NT2/D1 (cell line): ENCODE data around the gene JAKMIP2.

Experiments used
- SUZ12 ChIP-seq: IDR thresholded peaks from 2 replicates; pipeline ENCODE4 v1.6.1; 2011; ENCODE audit not compliant: insufficient read length, insufficient read depth; ENCODE audit errors: extremely low read depth
- YY1 ChIP-seq: IDR thresholded peaks from 2 replicates; pipeline ENCODE4 v1.6.1; 2011; ENCODE audit not compliant: insufficient read length, insufficient read depth
- ZNF274 ChIP-seq: IDR thresholded peaks from 2 replicates; pipeline ENCODE4 v1.6.1; 2011; ENCODE audit warnings: mild to moderate bottlenecking, low read depth, low read length

DNA sequence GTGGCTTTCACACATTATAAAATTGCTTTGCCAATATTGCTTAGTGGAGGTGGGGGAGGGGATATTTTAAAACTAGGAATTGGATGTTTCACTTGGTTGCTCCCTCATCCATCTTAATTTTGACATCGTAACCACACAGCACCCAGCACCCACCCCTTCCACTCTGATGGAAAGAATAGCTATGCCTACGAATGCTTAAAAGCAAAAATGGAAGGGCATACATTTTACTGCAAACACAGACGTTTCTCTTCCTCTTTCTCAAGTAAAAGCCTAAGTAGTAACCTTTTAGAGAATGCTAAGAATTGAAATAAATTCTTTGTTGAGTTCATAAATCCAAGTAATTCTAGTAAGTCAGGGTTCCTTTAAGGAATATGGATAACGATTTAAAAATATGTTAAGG is 69.9 kb downstream of the JAKMIP2 start:
- TF ChIP-seq ZNF274 (no peak), SUZ12 (no peak), YY1 (no peak)
